ENCODE measurements around the gene RAB24.
"Not testable (repeated sequence)": the region's sequence is repeated elsewhere in the genome, so short reads cannot be mapped to it uniquely, and the experiment has no call there.

RAB24 gene

GRCh38 chr5:177310757-177311391 lies 7.4 kb upstream of the RAB24 start:
- DNase-seq: peak; percentile 68

GRCh38 chr5:177310332-177310731 lies 6.8 kb upstream of the RAB24 start:
- DNase-seq: no peak

- DNase-seq: peak; percentile 86
These were observed 6.1 kb upstream of the RAB24 start for GRCh38 chr5:177309351-177310191.

GRCh38 chr5:177308740-177309139 lies 5.2 kb upstream of the RAB24 start:
- no peak for DNase-seq

GRCh38 chr5:177307544-177308363 lies 4.2 kb upstream of the RAB24 start:
- DNase-seq: no peak

- DNase-seq: no peak
These were observed 3.4 kb upstream of the RAB24 start for GRCh38 chr5:177306674-177307543.

GRCh38 chr5:177306103-177306640 lies 2.7 kb upstream of the RAB24 start:
- not testable (repeated sequence) for DNase-seq

- no peak for DNase-seq
These were observed 1.0 kb upstream of the RAB24 start for GRCh38 chr5:177304392-177305119.

- peak; percentile 43 for DNase-seq
These were observed 439 bp upstream of the RAB24 start for GRCh38 chr5:177303925-177304391.

GRCh38 chr5:177302354-177303110 lies 987 bp downstream of the RAB24 start:
- peak; percentile 43 for DNase-seq

GRCh38 chr5:177301503-177302165 lies 1.9 kb downstream of the RAB24 start:
- no peak for DNase-seq

- no peak for DNase-seq
These were observed 2.6 kb downstream of the RAB24 start for GRCh38 chr5:177300951-177301350.

GRCh38 chr5:177300236-177300880 lies 3.2 kb downstream of the RAB24 start:
- DNase-seq: peak; percentile 72

GRCh38 chr5:177299697-177300096 lies 3.8 kb downstream of the RAB24 start:
- DNase-seq: no peak

- DNase-seq: no peak
These were observed 5.6 kb downstream of the RAB24 start for GRCh38 chr5:177297922-177298321.

- no peak for DNase-seq
These were observed 6.9 kb downstream of the RAB24 start for GRCh38 chr5:177296581-177296980.

- DNase-seq: no peak
These were observed 7.6 kb downstream of the RAB24 start for GRCh38 chr5:177295924-177296323.

- no peak for DNase-seq
These were observed 8.9 kb downstream of the RAB24 start for GRCh38 chr5:177294632-177295031.

- DNase-seq: no peak
These were observed 9.5 kb downstream of the RAB24 start for GRCh38 chr5:177293819-177294581.

Data from hematopoietic multipotent progenitor cell treated with erythropoietin and hydrocortisone succinate and interleukin-3 and kit ligand, for 8 days (in vitro differentiated cells).